COLO668 (cell line): Measurements from ENCODE around the gene NETO2.
"Not testable (repeated sequence)": the region's sequence is repeated elsewhere in the genome, so short reads cannot be mapped to it uniquely, and the experiment has no call there.

Source experiments
- DNase-seq: peaks from one replicate; lab custom pipeline; 2025; ENCODE audit not compliant: unreplicated experiment; lab: John Stamatoyannopoulos, UW

The NETO2 gene

GRCh38 chr16:47143677-47144558, at the start of gene NETO2:
NETO2 (minus strand) TSS chr16:47143945; CDS start chr16:47143612, 333 bp downstream.
- peak; percentile 83 for DNase-seq

GRCh38 chr16:47182318-47182717, 38.6 kb upstream of the NETO2 start:
- DNase-seq = no peak

- not testable (repeated sequence) for DNase-seq
Measured at GRCh38 chr16:47181066-47181465, 37.3 kb upstream of the NETO2 start.

- DNase-seq = no peak
Measured at GRCh38 chr16:47180073-47180472, 36.3 kb upstream of the NETO2 start.

GRCh38 chr16:47175152-47175551, 31.4 kb upstream of the NETO2 start:
- no peak for DNase-seq

GRCh38 chr16:47162670-47163420, 19.1 kb upstream of the NETO2 start:
- no peak for DNase-seq

GRCh38 chr16:47161464-47161863, 17.7 kb upstream of the NETO2 start:
- no peak for DNase-seq

GRCh38 chr16:47160422-47160821, 16.7 kb upstream of the NETO2 start:
- no peak for DNase-seq

GRCh38 chr16:47158992-47159391, 15.2 kb upstream of the NETO2 start:
- no peak for DNase-seq

- DNase-seq = no peak
Measured at GRCh38 chr16:47156680-47157215, 13.0 kb upstream of the NETO2 start.

- not testable (repeated sequence) for DNase-seq
Measured at GRCh38 chr16:47152501-47152900, 8.8 kb upstream of the NETO2 start.

- DNase-seq = no peak
Measured at GRCh38 chr16:47150067-47150466, 6.3 kb upstream of the NETO2 start.

- no peak for DNase-seq
Measured at GRCh38 chr16:47144559-47144877, 773 bp upstream of the NETO2 start.

GRCh38 chr16:47142821-47143676, 696 bp downstream of the NETO2 start:
- DNase-seq = peak; percentile 87

- no peak for DNase-seq
Measured at GRCh38 chr16:47142486-47142820, 1.3 kb downstream of the NETO2 start.

- DNase-seq = peak; percentile 88
Measured at GRCh38 chr16:47141773-47142485, 1.8 kb downstream of the NETO2 start.

- DNase-seq = no peak
Measured at GRCh38 chr16:47140686-47141085, 3.1 kb downstream of the NETO2 start.

- DNase-seq = no peak
Measured at GRCh38 chr16:47139561-47140185, 4.1 kb downstream of the NETO2 start.

GRCh38 chr16:47137925-47138324, 5.8 kb downstream of the NETO2 start:
- DNase-seq = not testable (repeated sequence)
